Activated T-helper 1 cell treated with Interleukin-2 at 50 U/mL for 16 hours (primary cell): ENCODE results near the gene SSR4.

ENCODE experiments used
- DNase-seq: peaks from one replicate; pipeline ENCODE4 v3.0.0-alpha.2; 2020; ENCODE audit warnings: low read depth

SSR4 gene

GRCh38 chrX:153830640-153831428, 36.4 kb downstream of the SSR4 start:
- DNase-seq: no peak

DNA sequence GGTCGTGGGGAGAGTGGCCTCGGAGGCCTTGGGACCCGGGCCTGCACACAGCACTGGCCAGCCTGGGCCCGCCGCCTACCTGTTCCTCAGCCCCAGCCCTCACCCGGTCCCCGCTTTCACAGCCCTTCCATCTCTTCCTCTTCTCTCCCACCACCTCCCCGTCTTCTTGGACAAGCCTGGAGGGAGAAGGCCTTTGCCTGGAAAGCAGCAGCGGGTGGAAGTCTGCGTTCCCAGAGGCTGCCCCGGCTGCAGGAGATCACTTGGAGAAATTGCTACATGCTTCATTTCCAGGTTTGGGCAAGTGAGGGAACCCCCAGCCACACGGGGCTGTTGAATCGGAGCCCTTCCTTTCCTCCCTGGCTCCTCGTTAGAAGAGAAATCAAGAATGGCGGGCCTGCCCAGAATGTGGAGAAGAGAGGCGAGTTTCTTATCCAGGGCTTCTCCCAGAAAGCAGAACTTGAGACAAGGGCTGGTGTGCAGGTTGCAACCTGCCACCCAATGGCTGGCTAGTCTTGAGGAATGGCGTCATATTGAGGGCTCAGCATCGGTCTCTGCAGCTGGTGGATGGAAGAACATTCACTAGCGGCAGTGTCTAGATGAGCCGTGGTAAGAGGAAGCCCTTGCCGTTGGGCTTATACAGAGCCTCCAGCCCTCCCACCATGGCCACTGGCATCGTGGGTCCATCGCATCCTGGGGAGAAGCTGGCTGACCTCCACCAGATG, 37.1 kb downstream of the SSR4 start:
- no peak for DNase-seq

- no peak for DNase-seq
Observed at GRCh38 chrX:153832728-153833127, 38.3 kb downstream of the SSR4 start.

GRCh38 chrX:153836921-153837320, 42.5 kb downstream of the SSR4 start:
- no peak for DNase-seq

- DNase-seq: no peak
Observed at GRCh38 chrX:153844509-153845082, 50.1 kb downstream of the SSR4 start.

DNA sequence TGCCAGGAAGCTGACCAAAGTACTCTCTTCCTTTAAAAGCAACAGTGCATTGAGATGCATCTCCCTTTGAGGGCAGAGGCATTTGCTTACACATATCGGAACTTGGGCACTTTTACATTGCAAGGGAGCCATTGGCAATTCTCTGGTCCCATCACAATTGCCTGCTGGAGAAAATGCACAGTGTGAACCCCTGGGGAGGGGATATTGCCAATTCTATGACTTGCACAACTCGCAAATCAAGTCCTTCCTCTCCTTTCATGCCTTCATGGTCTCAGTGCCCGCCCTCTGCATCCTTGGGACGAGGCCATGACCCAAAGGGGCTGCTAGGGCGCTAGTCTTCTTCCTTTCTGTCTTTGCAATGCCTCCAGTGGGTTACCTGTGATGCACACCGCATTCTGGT, 50.7 kb downstream of the SSR4 start:
- no peak for DNase-seq

DNA sequence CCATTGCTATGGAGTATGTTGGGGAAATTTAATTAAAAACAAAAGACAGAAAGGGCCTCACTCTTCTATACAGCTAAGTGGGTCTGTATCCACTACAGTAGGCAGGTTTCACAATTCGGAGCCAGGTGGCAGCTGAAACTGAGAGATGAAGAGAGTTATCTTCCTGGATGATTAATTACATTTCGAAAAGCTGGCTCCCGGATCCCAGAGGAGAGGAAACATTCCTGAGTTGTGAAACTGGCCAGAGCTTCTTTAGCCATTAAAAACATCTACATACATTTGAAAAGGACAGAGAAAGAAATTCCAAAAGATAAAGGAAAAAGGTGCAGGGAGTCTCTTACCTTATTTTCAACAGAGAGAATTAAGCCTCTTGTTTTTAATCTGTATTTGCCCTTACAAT, 51.4 kb downstream of the SSR4 start:
- DNase-seq: no peak
